ENCODE measurements around the gene ASCC2. TPM values are rescaled to one million over a fixed set of nuclear protein-coding genes. Genes with fewer than 3 reads are reported as not detected.

Gene ASCC2
- total and polyA plus RNA-seq, 2 donors (not counting 1 experiment from before 2014, with no cell fraction given) = 23.8 to 30.5 TPM

GRCh38 chr22:29773233-29773632 lies 64.8 kb downstream of the ASCC2 start:
- Histone ChIP-seq H3K4me3 (replicated peaks in 1 of 4; ENCODE audit: control extremely low read depth in 1 of 4, insufficient read depth in 1 of 4, low read depth in 3 of 4, low read length in 4 of 4) (no peak overlapping the region), H3K36me3 (ENCODE audit: control insufficient read depth, insufficient read depth, low read length) (no peaks in the 10 kb centered on the region), H3K4me2 (ENCODE audit: extremely low read depth, insufficient read depth, low read length) (no peak overlapping the region), H3K9me3 (ENCODE audit: control insufficient read depth, insufficient read depth, low read depth, low read length) (no peaks in the 10 kb centered on the region), H3K27ac (ENCODE audit: insufficient read depth, low read length) (peak overlapping the region; percentile 11), H2AFZ (ENCODE audit: low read length) (peak overlapping the region; percentile 24), H3K79me2 (ENCODE audit: control insufficient read depth, insufficient read depth, low read length) (peaks cover 7% of the 10 kb centered on the region), H4K20me1 (ENCODE audit: control insufficient read depth, extremely low read depth, insufficient read depth, low read length) (no peaks in the 10 kb centered on the region), H3K9ac (ENCODE audit: insufficient read depth, low read length) (no peak overlapping the region), H3K4me1 (ENCODE audit: control insufficient read depth, extremely low read depth, insufficient read depth, low read length) (peaks cover 6% of the 10 kb centered on the region), H3K27me3 (ENCODE audit: control insufficient read depth, insufficient read depth, low read length) (no peaks in the 10 kb centered on the region)
- TF ChIP-seq EZH2 (IDR thresholded peaks at IDR 0.05; ENCODE audit: low read length, missing control alignments) (no peak), CTCF (conservative IDR thresholded peaks at IDR 0.05 in 1 of 2, IDR thresholded peaks at IDR 0.05 in 1 of 2; ENCODE audit: low read depth in 1 of 2, low read length in 2 of 2) (no peak)
- DNase-seq (ENCODE audit: low read depth in 2 of 2) = peak in 1 of 2 donors; percentile 78

- Histone ChIP-seq H3K4me1 (ENCODE audit: control insufficient read depth, extremely low read depth, insufficient read depth, low read length) (peaks cover 7% of the 10 kb centered on the region), H3K79me2 (ENCODE audit: control insufficient read depth, insufficient read depth, low read length) (peaks cover 18% of the 10 kb centered on the region), H3K4me2 (ENCODE audit: extremely low read depth, insufficient read depth, low read length) (no peak overlapping the region), H3K4me3 (replicated peaks in 1 of 4; ENCODE audit: control extremely low read depth in 1 of 4, insufficient read depth in 1 of 4, low read depth in 3 of 4, low read length in 4 of 4) (no peak overlapping the region), H3K27ac (ENCODE audit: insufficient read depth, low read length) (no peak overlapping the region), H3K27me3 (ENCODE audit: control insufficient read depth, insufficient read depth, low read length) (no peaks in the 10 kb centered on the region), H3K9me3 (ENCODE audit: control insufficient read depth, insufficient read depth, low read depth, low read length) (no peaks in the 10 kb centered on the region), H2AFZ (ENCODE audit: low read length) (no peak overlapping the region), H3K9ac (ENCODE audit: insufficient read depth, low read length) (no peak overlapping the region), H4K20me1 (ENCODE audit: control insufficient read depth, extremely low read depth, insufficient read depth, low read length) (no peaks in the 10 kb centered on the region), H3K36me3 (ENCODE audit: control insufficient read depth, insufficient read depth, low read length) (no peaks in the 10 kb centered on the region)
- peak; percentile 63 to 84 for DNase-seq (ENCODE audit: low read depth in 2 of 2)
- TF ChIP-seq EZH2 (IDR thresholded peaks at IDR 0.05; ENCODE audit: low read length, missing control alignments) = no peak
- peak; percentile 58 to 65 for TF ChIP-seq CTCF (conservative IDR thresholded peaks at IDR 0.05 in 1 of 2, IDR thresholded peaks at IDR 0.05 in 1 of 2; ENCODE audit: low read depth in 1 of 2, low read length in 2 of 2)
These were observed 65.9 kb downstream of the ASCC2 start for GRCh38 chr22:29772170-29772641.

- peaks cover 7% of the 10 kb centered on the region for H3K4me1 ChIP-seq (ENCODE audit: control insufficient read depth, extremely low read depth, insufficient read depth, low read length)
- no peak for DNase-seq (ENCODE audit: low read depth in 2 of 2)
- no peaks in the 10 kb centered on the region for H4K20me1 ChIP-seq (ENCODE audit: control insufficient read depth, extremely low read depth, insufficient read depth, low read length)
- peaks cover 18% of the 10 kb centered on the region for H3K79me2 ChIP-seq (ENCODE audit: control insufficient read depth, insufficient read depth, low read length)
- no peak overlapping the region for H3K9ac ChIP-seq (ENCODE audit: insufficient read depth, low read length)
- H2AFZ ChIP-seq (ENCODE audit: low read length) = no peak overlapping the region
- no peaks in the 10 kb centered on the region for H3K27me3 ChIP-seq (ENCODE audit: control insufficient read depth, insufficient read depth, low read length)
- H3K27ac ChIP-seq (ENCODE audit: insufficient read depth, low read length) = no peak overlapping the region
- no peaks in the 10 kb centered on the region for H3K36me3 ChIP-seq (ENCODE audit: control insufficient read depth, insufficient read depth, low read length)
- TF ChIP-seq EZH2 (IDR thresholded peaks at IDR 0.05; ENCODE audit: low read length, missing control alignments) = no peak
- no peak for TF ChIP-seq CTCF (conservative IDR thresholded peaks at IDR 0.05 in 1 of 2, IDR thresholded peaks at IDR 0.05 in 1 of 2; ENCODE audit: low read depth in 1 of 2, low read length in 2 of 2)
- H3K9me3 ChIP-seq (ENCODE audit: control insufficient read depth, insufficient read depth, low read depth, low read length) = no peaks in the 10 kb centered on the region
- no peak overlapping the region for H3K4me3 ChIP-seq (replicated peaks in 1 of 4; ENCODE audit: control extremely low read depth in 1 of 4, insufficient read depth in 1 of 4, low read depth in 3 of 4, low read length in 4 of 4)
- no peak overlapping the region for H3K4me2 ChIP-seq (ENCODE audit: extremely low read depth, insufficient read depth, low read length)
These were observed 68.3 kb downstream of the ASCC2 start for GRCh38 chr22:29769723-29770321.
